H1 (cell line): Measurements from ENCODE around the gene OXER1. TPM values are rescaled to one million over a fixed set of nuclear protein-coding genes. Genes with fewer than 3 reads are reported as not detected.

Source experiments
- CTCF ChIA-PET: fragments of 300-600 bp; sonication (Branson Sonifier 250); formaldehyde crosslinking; loops from one replicate; lab custom pipeline; 2021; ENCODE audit not compliant: partially characterized antibody; lab: Charles Lee
- POLR2A ChIA-PET: fragments of 300-600 bp; sonication (Branson Sonifier 250); formaldehyde crosslinking; loops from one replicate; lab custom pipeline; 2021; ENCODE audit warnings: inconsistent platforms; ENCODE audit not compliant: partially characterized antibody; lab: Charles Lee
- DNase-seq, 2 experiments: peaks; one replicate each; pipeline versions ENCODE4 v3.0.0 to v3.0.0-alpha.2; 2010 to 2022; ENCODE audit warnings: low spot score in 2 of 2, low read depth in 1 of 2, mixed read lengths in 1 of 2
- FAIRE-seq: peaks from 2 replicates; lab custom pipeline; 2011; peaks lifted over from hg19 to GRCh38; lab: Jason Lieb, UNC
- H2AFZ ChIP-seq: 2 replicates; pipeline ENCODE4 v1.8.1; 2012; ENCODE audit warnings: low read length, inconsistent platforms
- H2AK5ac ChIP-seq: 2 replicates; pipeline ENCODE4 v1.6.1; 2013; ENCODE audit warnings: low read depth, low read length
- H2BK120ac ChIP-seq: replicated peaks from 2 replicates; pipeline ENCODE3; 2013; ENCODE audit warnings: low read depth, low read length, inconsistent platforms
- H2BK12ac ChIP-seq: 2 replicates; pipeline ENCODE4 v1.6.1; 2013; ENCODE audit warnings: low read depth, low read length
- H2BK15ac ChIP-seq: 2 replicates; pipeline ENCODE4 v1.6.1; 2013; ENCODE audit warnings: low read length
- H2BK20ac ChIP-seq: 2 replicates; pipeline ENCODE4 v1.6.1; 2013; ENCODE audit warnings: low read length
- H2BK5ac ChIP-seq: 2 replicates; pipeline ENCODE4 v1.6.1; 2013; ENCODE audit warnings: low read depth, low read length
- H3K14ac ChIP-seq: 2 replicates; pipeline ENCODE4 v1.6.1; 2013; ENCODE audit warnings: inconsistent platforms; ENCODE audit not compliant: insufficient read length
- H3K18ac ChIP-seq: 2 replicates; pipeline ENCODE4 v1.6.1; 2013; ENCODE audit warnings: low read length; ENCODE audit errors: extremely low read depth
- H3K23ac ChIP-seq: 2 replicates; pipeline ENCODE4 v1.6.1; 2013; ENCODE audit warnings: inconsistent platforms; ENCODE audit not compliant: insufficient read length
- H3K23me2 ChIP-seq: 2 replicates; pipeline ENCODE4 v1.6.1; 2013; ENCODE audit warnings: low read depth, low read length
- H3K27ac ChIP-seq: 2 replicates; pipeline ENCODE4 v1.6.1; 2011; ENCODE audit warnings: low read depth, low read length, inconsistent platforms
- H3K27me3 ChIP-seq, 4 experiments: replicated peaks in 1 of 4; 1 replicate in 1 of 4; 2 replicates in 3 of 4; pipeline versions ENCODE4 v1.6.1 to v1.8.1; 2011 to 2013; ENCODE audit warnings: low read length in 3 of 4, mild to moderate bottlenecking in 3 of 4, inconsistent platforms in 2 of 4, mixed read lengths in 2 of 4, moderate library complexity in 1 of 4; ENCODE audit not compliant: control insufficient read depth in 3 of 4, insufficient read depth in 3 of 4; ENCODE audit errors: extremely low read depth in 1 of 4
- H3K36me3 ChIP-seq, 4 experiments: 2 replicates each; pipeline versions ENCODE4 v1.6.1 to v1.8.1; 2011 to 2013; ENCODE audit warnings: mild to moderate bottlenecking in 4 of 4, low read length in 3 of 4, moderate library complexity in 2 of 4, control low read depth in 1 of 4, inconsistent platforms in 1 of 4; ENCODE audit not compliant: insufficient read depth in 4 of 4, control insufficient read depth in 2 of 4
- H3K4ac ChIP-seq: replicated peaks from 2 replicates; pipeline ENCODE3; 2013; ENCODE audit warnings: low read length, low read depth, mixed read lengths, inconsistent platforms; ENCODE audit not compliant: insufficient read length
- H3K4me1 ChIP-seq, 4 experiments: replicated peaks in 1 of 4; 1 replicate in 1 of 4; 2 replicates in 3 of 4; pipeline versions ENCODE4 v1.6.1 to v1.8.1; 2011 to 2013; ENCODE audit warnings: low read length in 3 of 4, inconsistent platforms in 2 of 4, mixed read lengths in 1 of 4; ENCODE audit not compliant: insufficient read depth in 4 of 4, control insufficient read depth in 3 of 4
- H3K4me2 ChIP-seq, 2 experiments: 2 replicates each; pipeline versions ENCODE4 v1.6.1 to v1.8.1; 2011 to 2013; ENCODE audit warnings: low read depth in 2 of 2, low read length in 2 of 2, control low read depth in 1 of 2, inconsistent platforms in 1 of 2, mild to moderate bottlenecking in 1 of 2; ENCODE audit not compliant: insufficient read depth in 1 of 2
- H3K4me3 ChIP-seq, 4 experiments: fragments of 200-600, 300-600 bp in 1 of 4; sonication (generic), shearing (Covaris generic), sonication (Bioruptor Twin) in 1 of 4; 2 replicates each; pipeline versions ENCODE4 v1.5.1 to v1.8.1; 2011 to 2016; ENCODE audit warnings: low read length in 4 of 4, low read depth in 3 of 4, control low read depth in 2 of 4, inconsistent platforms in 2 of 4, mild to moderate bottlenecking in 2 of 4, mixed read lengths in 1 of 4, moderate library complexity in 1 of 4; ENCODE audit not compliant: insufficient read depth in 2 of 4; ENCODE audit errors: extremely low read depth in 1 of 4
- H3K56ac ChIP-seq: replicated peaks from 2 replicates; pipeline ENCODE3; 2013; ENCODE audit warnings: low read depth, mild to moderate bottlenecking, mixed read lengths, low read length, inconsistent platforms; ENCODE audit not compliant: insufficient read length
- H3K79me1 ChIP-seq: 2 replicates; pipeline ENCODE4 v1.6.1; 2013; ENCODE audit warnings: low read depth, low read length, control low read depth
- H3K79me2 ChIP-seq, 2 experiments: 2 replicates each; pipeline versions ENCODE4 v1.6.1 to v1.8.1; 2012 to 2013; ENCODE audit warnings: low read length in 2 of 2, mild to moderate bottlenecking in 2 of 2, inconsistent platforms in 1 of 2; ENCODE audit not compliant: insufficient read depth in 2 of 2, control insufficient read depth in 1 of 2
- H3K9ac ChIP-seq, 4 experiments: replicated peaks in 1 of 4; 1 replicate in 1 of 4; 2 replicates in 3 of 4; pipeline versions ENCODE4 v1.6.1 to v1.8.1; 2011 to 2013; ENCODE audit warnings: low read depth in 3 of 4, low read length in 3 of 4, control low read depth in 2 of 4, mild to moderate bottlenecking in 2 of 4, moderate library complexity in 2 of 4, inconsistent platforms in 1 of 4; ENCODE audit errors: extremely low read depth in 1 of 4
- H3K9me3 ChIP-seq, 2 experiments: 2 replicates each; pipeline versions ENCODE4 v1.6.1 to v1.8.1; 2012 to 2013; ENCODE audit warnings: mild to moderate bottlenecking in 2 of 2, moderate library complexity in 2 of 2, control low read depth in 1 of 2, inconsistent platforms in 1 of 2, low read depth in 1 of 2, low read length in 1 of 2, mixed read lengths in 1 of 2; ENCODE audit not compliant: insufficient read depth in 2 of 2
- H4K20me1 ChIP-seq, 2 experiments: replicated peaks in 1 of 2; 2 replicates each; pipeline versions ENCODE3 to v1.8.1; 2011 to 2013; ENCODE audit warnings: inconsistent platforms in 2 of 2, low read length in 2 of 2, mild to moderate bottlenecking in 1 of 2; ENCODE audit not compliant: insufficient read depth in 2 of 2, control insufficient read depth in 1 of 2
- H4K5ac ChIP-seq: 2 replicates; pipeline ENCODE4 v1.6.1; 2013; ENCODE audit warnings: low read length, low read depth, mixed read lengths, inconsistent platforms; ENCODE audit not compliant: insufficient read length
- H4K8ac ChIP-seq: 2 replicates; pipeline ENCODE4 v1.8.0; 2013; ENCODE audit warnings: mild to moderate bottlenecking, moderate library complexity, low read length, inconsistent platforms; ENCODE audit not compliant: insufficient read depth; ENCODE audit errors: extremely low read depth
- H4K91ac ChIP-seq: replicated peaks from 2 replicates; pipeline ENCODE3; 2013; ENCODE audit warnings: low read length, mixed read lengths, inconsistent platforms; ENCODE audit not compliant: insufficient read length
- JUND ChIP-seq: IDR thresholded peaks from 2 replicates; pipeline ENCODE4 v1.6.1; 2011; ENCODE audit warnings: mild to moderate bottlenecking, improper control_type of control experiment, low read length
- WGBS, 2 experiments: shearing (Covaris generic) in 1 of 2; methylation state at CpG; one replicate each; pipeline versions ENCODE4 v1.1.6 to v1.1.7; 2013 to 2015; ENCODE audit warnings: low lambda C conversion rate in 2 of 2, mixed read lengths in 2 of 2, inconsistent platforms in 1 of 2, low coverage in 1 of 2, missing lambda C conversion rate in 1 of 2; ENCODE audit not compliant: insufficient replicate concordance in 2 of 2, insufficient coverage in 1 of 2, insufficient read length in 1 of 2; ENCODE audit errors: extremely low coverage in 1 of 2, missing lambda C conversion rate in 1 of 2; 5-methylcytosine and 5-hydroxymethylcytosine counted together
- polyA plus RNA-seq, 7 experiments: library from polyadenylated mRNA; depleted of rRNA in 3 of 7; stranded (reverse) in 5 of 7; unstranded in 2 of 7; fragments of >200 nt in 5 of 7; fragments of 200-250 nt in 2 of 7; gene quantifications; 1 replicate in 5 of 7; 2 replicates in 1 of 7; 4 replicates in 1 of 7; pipeline versions ENCODE4 v1.2.1 to v1.2.3, GENCODE V29; 2011 to 2013; ENCODE audit warnings: missing spikeins in 2 of 7, mixed read lengths in 2 of 7
- total RNA-seq: library from RNA; stranded (reverse); fragmentation: NEBNext Ultra II Directional; extraction: Animal tissue kit (Norgen Biotek cat#: 25700); gene quantifications from 2 replicates; pipeline ENCODE4 v1.2.1, GENCODE V29; 2021

Gene OXER1
- total and polyA plus RNA-seq, 2 of the 8 experiments (the other 6 are each of a cell fraction or from before 2014, with no cell fraction given): 1.2 to 2.9 TPM

GRCh38 chr2:42754776-42755140 is 9.2 kb downstream of the OXER1 start:
- H3K23ac ChIP-seq: no peak overlapping the region
- DNase-seq (no peak), FAIRE-seq (no peak)
- no peak overlapping the region for H3K4me2 ChIP-seq
- no peak overlapping the region for H3K9ac ChIP-seq
- H3K23me2 ChIP-seq: no peaks in the 10 kb centered on the region
- no peak overlapping the region for H4K5ac ChIP-seq
- H3K14ac ChIP-seq: no peak overlapping the region
- H3K79me2 ChIP-seq: no peaks in the 10 kb centered on the region
- no peak overlapping the region for H2BK120ac ChIP-seq
- no peak overlapping the region for H2AFZ ChIP-seq
- H3K4me1 ChIP-seq: no peaks in the 10 kb centered on the region
- H2BK12ac ChIP-seq: no peak overlapping the region
- no peak overlapping the region for H3K4ac ChIP-seq
- peaks cover 0 to 3% (median 0%) of the 10 kb centered on the region in 4 experiments; a peak in 1 of 8 replicates for H3K36me3 ChIP-seq
- ChIA-PET CTCF (interaction anchor here (0.8 to 6.2 kb wide), 6 partner anchors 10 to 369 kb away, joined by 3 to 35 read pairs (median 4); no protein-coding TSS in a partner anchor), POLR2A (interaction anchor here (0.6 to 1.3 kb wide), 3 partner anchors 38 to 137 kb away, joined by 3 read pairs; partner anchors contain the start of gene HAAO)
- no peaks in the 10 kb centered on the region; the same call in 1 of the 2 replicates for H3K79me1 ChIP-seq
- 79% methylated on average over 8 of the region's 8 CpGs; no CpG with 5 or more reads in 1 of the 2 experiments for WGBS, 2 experiments
- no peak overlapping the region for H3K18ac ChIP-seq
- no peak overlapping the region for H2BK5ac ChIP-seq
- H3K4me3 ChIP-seq: no peak overlapping the region
- H4K91ac ChIP-seq: no peak overlapping the region
- no peak overlapping the region for H2BK20ac ChIP-seq
- H3K27ac ChIP-seq: no peak overlapping the region
- H3K27me3 ChIP-seq: no peaks in the 10 kb centered on the region
- no peak overlapping the region for H2BK15ac ChIP-seq
- no peak overlapping the region for H3K56ac ChIP-seq
- H3K9me3 ChIP-seq: no peaks in the 10 kb centered on the region
- no peak overlapping the region for H2AK5ac ChIP-seq
- H4K8ac ChIP-seq: no peak overlapping the region
- no peaks in the 10 kb centered on the region for H4K20me1 ChIP-seq
- TF ChIP-seq JUND: no peak
